Gastroesophageal sphincter (tissue), 4 donors: ENCODE results near the gene CEP104. TPM values are rescaled to one million over a fixed set of nuclear protein-coding genes. Genes with fewer than 3 reads are reported as not detected.

Source experiments
- small RNA-seq, 4 donors: library from RNA; depleted of rRNA; stranded (forward); fragments of <200 nt; gene quantifications; one replicate each; pipeline ENCODE3, GENCODE V24; 2016
- total RNA-seq, 4 donors: library from RNA; depleted of rRNA; stranded (reverse); fragments of >200 nt; gene quantifications; one replicate each; pipeline ENCODE4 v1.1.0, GENCODE V29; 2016

Gene CEP104
- total RNA-seq, 4 donors from 2014 or later, result 29.3 to 78.2 (median 41.8) TPM

Small RNA genes lying within 50 kb of the gene (small RNA-seq; reads per million reads assigned to genes)
- 0 to 0.64 (median 0) reads per million in 4 donors for gene RN7SL574P

Other genes with a start within 250 kb of the CEP104 start
- gene MEGF6, start 245.7 kb downstream of the CEP104 start, total RNA-seq, result 10 to 100 TPM in 2 of 4 donors, 1 to 10 TPM in 2; 4.7 to 15.5 (median 10.8) TPM
- gene TPRG1L, start 232.2 kb downstream of the CEP104 start, total RNA-seq, result 10 to 100 TPM; 38.2 to 52.1 (median 46.6) TPM
- gene WRAP73, start 207.1 kb downstream of the CEP104 start, total RNA-seq, result 10 to 100 TPM; 10.3 to 21.7 (median 14.5) TPM
- under 1 TPM in 2 of 4 donors, not detected in 2; 0.19 to 0.22 TPM for gene TP73, start 204.7 kb downstream of the CEP104 start, total RNA-seq
- gene CCDC27, start 104.8 kb downstream of the CEP104 start, total RNA-seq, result not detected
- gene SMIM1, start 84.5 kb downstream of the CEP104 start, total RNA-seq, result 1 to 10 TPM in 3 of 4 donors, not detected in 1; 2.6 to 8.4 (median 4.7) TPM
- 10 to 100 TPM; 36.5 to 47.9 (median 46.5) TPM for gene LRRC47, start 60.7 kb downstream of the CEP104 start, total RNA-seq
- gene DFFB, start 265 bp upstream of the CEP104 start, total RNA-seq, result 10 to 100 TPM in 1 of 4 donors, 1 to 10 TPM in 3; 1.9 to 14.6 (median 7.7) TPM
- gene C1orf174, start 43.1 kb upstream of the CEP104 start, total RNA-seq, result 10 to 100 TPM; 16.4 to 35.3 (median 26.7) TPM